ENCODE measurements around the gene WNK4. TPM values are rescaled to one million over a fixed set of nuclear protein-coding genes. Genes with fewer than 3 reads are reported as not detected.

Gene WNK4
- total RNA-seq, 1 experiment from 2014 or later, result 2.6 TPM

- Mint-ChIP-seq H3K9me3 (no peaks in the 10 kb centered on the region), H3K36me3 (ENCODE audit: insufficient read depth in 1 of 3, low read depth in 3 of 3) (peaks cover 0 to 1% (median 0%) of the 10 kb centered on the region in 3 experiments; a peak in 1 of 7 replicates), H3K27ac (no peak overlapping the region), H3K4me1 (peaks cover 18 to 25% of the 10 kb centered on the region in 2 experiments), H3K4me3 (peak overlapping the region; percentile 61 to 75), H3K27me3 (ENCODE audit: low read depth) (peaks cover 46% of the 10 kb centered on the region)
- Histone ChIP-seq H3K23ac (ENCODE audit: insufficient read length, low read depth, low read length) (no peak overlapping the region), H3K14ac (ENCODE audit: insufficient read depth, low read length) (no peak overlapping the region), H3K4me1 (ENCODE audit: insufficient read depth, low read length) (no peaks in the 10 kb centered on the region; the same call in 1 of the 2 replicates), H3K79me2 (ENCODE audit: insufficient read depth, low read length) (no peaks in the 10 kb centered on the region), H3K56ac (ENCODE audit: insufficient read length, low read depth, low read length) (no peak overlapping the region), H2BK20ac (ENCODE audit: low read depth, low read length, poor library complexity, severe bottlenecking) (no peak overlapping the region), H4K20me1 (ENCODE audit: control insufficient read depth, insufficient read depth, insufficient read length) (no peaks in the 10 kb centered on the region), H2AFZ (ENCODE audit: low read length) (peak overlapping the region; percentile 15), H3K23me2 (ENCODE audit: insufficient read length, low read depth, low read length, poor library complexity, severe bottlenecking) (peaks cover 6% of the 10 kb centered on the region), H4K8ac (replicated peaks; ENCODE audit: insufficient read length, low read depth, low read length) (no peak overlapping the region), H3K27ac (ENCODE audit: insufficient read length, low read depth, low read length) (no peak overlapping the region), H3K27me3 (ENCODE audit: insufficient read depth, low read length) (peaks cover 23% of the 10 kb centered on the region), H2BK5ac (ENCODE audit: insufficient read length, low read length) (no peak overlapping the region), H4K91ac (ENCODE audit: insufficient read length, low read depth, low read length) (no peak overlapping the region), H3K9me3 (ENCODE audit: control insufficient read depth, low read depth, low read length) (no peaks in the 10 kb centered on the region), H2BK12ac (ENCODE audit: insufficient read length, low read depth, low read length) (no peak overlapping the region), H2BK120ac (ENCODE audit: low read depth, low read length, poor library complexity, severe bottlenecking) (no peak overlapping the region), H2AK5ac (ENCODE audit: insufficient read length, low read length) (no peak overlapping the region), H4K5ac (ENCODE audit: insufficient read length, low read depth, low read length) (no peak overlapping the region), H3K79me1 (ENCODE audit: insufficient read depth, low read depth, low read length, poor library complexity, severe bottlenecking) (no peaks in the 10 kb centered on the region), H3K4me2 (ENCODE audit: insufficient read depth, insufficient read length, low read length) (peak overlapping the region; percentile 67), H3K9ac (ENCODE audit: extremely low read depth, insufficient read length, low read length) (no peak overlapping the region), H2BK15ac (ENCODE audit: low read depth, low read length) (no peak overlapping the region), H3T11ph (ENCODE audit: low read length) (no peak overlapping the region), H3K4ac (ENCODE audit: low read depth, low read length) (no peak overlapping the region), H3K18ac (ENCODE audit: insufficient read length, low read depth, low read length) (no peak overlapping the region)
- TF ChIP-seq CTCF (conservative IDR thresholded peaks at IDR 0.05), result no peak
- no CpG with 5 or more reads among the region's 11 CpGs for WGBS (ENCODE audit: extremely low coverage, insufficient read length, low lambda C conversion rate)
- no peak for DNase-seq
Measured at GRCh38 chr17:42759982-42760651, 20.3 kb upstream of the WNK4 start.

Data from H9 (cell line).